GM23338 (cell line): ENCODE data around the gene FOXF1. TPM values are rescaled to one million over a fixed set of nuclear protein-coding genes. Genes with fewer than 3 reads are reported as not detected.

Experiments
- ATAC-seq: fragments of 200-7000 bp; cut with Tn5 transposase; 3 replicates; pipeline ENCODE4 v1.9.1; 2020
- DNase-seq: peaks from one replicate; pipeline ENCODE4 v3.0.0-alpha.2; 2015; ENCODE audit warnings: low spot score
- H2AFZ ChIP-seq: fragments of 200-600 bp; sonication (generic); 2 replicates; pipeline ENCODE4 v1.8.0; 2016; ENCODE audit warnings: antibody characterized with exemption, mild to moderate bottlenecking, moderate library complexity
- H3F3A ChIP-seq: fragments of 200-600 bp; sonication (generic); replicated peaks from 2 replicates; pipeline ENCODE4 v1.8.0; 2017; ENCODE audit warnings: antibody characterized with exemption, mixed run types, low read depth
- H3K27ac ChIP-seq: fragments of 200-600 bp; sonication (generic); 2 replicates; pipeline ENCODE4 v1.6.1; 2016; ENCODE audit warnings: low read depth
- H3K27me3 ChIP-seq: fragments of 200-600 bp; sonication (generic); 2 replicates; pipeline ENCODE4 v1.8.0; 2016; ENCODE audit warnings: mild to moderate bottlenecking, mixed run types, moderate library complexity; ENCODE audit not compliant: insufficient read depth
- H3K36me3 ChIP-seq: fragments of 200-600 bp; sonication (generic); 2 replicates; pipeline ENCODE4 v1.8.0; 2016; ENCODE audit warnings: mild to moderate bottlenecking; ENCODE audit not compliant: insufficient read depth
- H3K4me1 ChIP-seq: fragments of 200-600 bp; sonication (generic); 2 replicates; pipeline ENCODE4 v1.8.0; 2016; ENCODE audit warnings: mild to moderate bottlenecking, moderate library complexity; ENCODE audit not compliant: insufficient read depth
- H3K4me2 ChIP-seq: fragments of 200-600 bp; sonication (generic); 2 replicates; pipeline ENCODE4 v1.7.1; 2017; ENCODE audit warnings: mixed run types
- H3K4me3 ChIP-seq: fragments of 200-600 bp; sonication (generic); 2 replicates; pipeline ENCODE4 v1.6.1; 2016; ENCODE audit warnings: mixed run types
- H3K79me2 ChIP-seq: fragments of 200-600 bp; sonication (generic); replicated peaks from 2 replicates; pipeline ENCODE4 v1.8.0; 2017; ENCODE audit warnings: mild to moderate bottlenecking; ENCODE audit not compliant: insufficient read depth
- H3K9me2 ChIP-seq: fragments of 200-600 bp; sonication (generic); 2 replicates; pipeline ENCODE4 v1.8.0; 2017; ENCODE audit not compliant: insufficient read depth
- H4K20me1 ChIP-seq: fragments of 200-600 bp; sonication (generic); replicated peaks from 2 replicates; pipeline ENCODE4 v1.8.0; 2017; ENCODE audit warnings: mild to moderate bottlenecking; ENCODE audit not compliant: insufficient read depth
- H3K27ac Mint-ChIP-seq: 2 replicates; pipeline ENCODE4 v1.8.0; 2020; ENCODE audit warnings: inconsistent platforms, mild to moderate bottlenecking, moderate library complexity, mixed read lengths
- H3K27me3 Mint-ChIP-seq: 3 replicates; pipeline ENCODE4 v1.8.0; 2022; ENCODE audit warnings: low read depth, mild to moderate bottlenecking, moderate library complexity, mixed read lengths, inconsistent platforms; ENCODE audit not compliant: insufficient read depth, poor library complexity
- H3K36me3 Mint-ChIP-seq: 3 replicates; pipeline ENCODE4 v1.8.0; 2021; ENCODE audit warnings: low read depth, mild to moderate bottlenecking, inconsistent platforms, moderate library complexity, mixed read lengths
- H3K4me1 Mint-ChIP-seq: 3 replicates; pipeline ENCODE4 v1.8.0; 2020; ENCODE audit warnings: mild to moderate bottlenecking, inconsistent platforms, mixed read lengths
- H3K4me3 Mint-ChIP-seq: 3 replicates; pipeline ENCODE4 v1.8.0; 2021; ENCODE audit warnings: moderate library complexity, mild to moderate bottlenecking, inconsistent platforms, mixed read lengths
- H3K9me3 Mint-ChIP-seq: 3 replicates; pipeline ENCODE4 v1.8.0; 2020; ENCODE audit warnings: moderate library complexity, mild to moderate bottlenecking, inconsistent platforms, mixed read lengths
- CREB1 ChIP-seq: fragments of 250-450 bp; sonication (Bioruptor Pico); IDR thresholded peaks from 2 replicates; pipeline ENCODE4 v1.5.0; 2020; ENCODE audit warnings: low read depth, mild to moderate bottlenecking, moderate library complexity
- ETS1 ChIP-seq: IDR thresholded peaks from 2 replicates; pipeline ENCODE4 v1.6.1; 2016; ENCODE audit warnings: antibody characterized with exemption
- EZH2 ChIP-seq: fragments of 200-600 bp; sonication (generic); IDR thresholded peaks from one replicate; pipeline ENCODE4 v1.8.0; 2017; ENCODE audit warnings: antibody characterized with exemption, mild to moderate bottlenecking, low read depth; ENCODE audit not compliant: unreplicated experiment
- EZH2phosphoT487 ChIP-seq: fragments of 200-600 bp; sonication (generic); IDR thresholded peaks from one replicate; pipeline ENCODE4 v1.8.1; 2018; ENCODE audit warnings: antibody characterized with exemption; ENCODE audit not compliant: unreplicated experiment
- JUNB ChIP-seq: IDR thresholded peaks from one replicate; pipeline ENCODE4 v1.6.1; 2016; ENCODE audit warnings: antibody characterized with exemption; ENCODE audit not compliant: unreplicated experiment
- NANOG ChIP-seq: IDR thresholded peaks from 2 replicates; pipeline ENCODE4 v1.6.1; 2016; ENCODE audit warnings: antibody characterized with exemption, borderline replicate concordance
- POLR2AphosphoS5 ChIP-seq: IDR thresholded peaks from 2 replicates; pipeline ENCODE4 v1.6.1; 2016; ENCODE audit warnings: antibody characterized with exemption, low read depth
- REST ChIP-seq: IDR thresholded peaks from one replicate; pipeline ENCODE4 v1.6.1; 2018; ENCODE audit warnings: antibody characterized with exemption; ENCODE audit not compliant: unreplicated experiment
- STAT1 ChIP-seq: IDR thresholded peaks from one replicate; pipeline ENCODE4 v1.6.1; 2016; ENCODE audit warnings: antibody characterized with exemption; ENCODE audit not compliant: unreplicated experiment
- ZNF114 ChIP-seq: fragments of 250-450 bp; sonication (Bioruptor Pico); IDR thresholded peaks from 2 replicates; pipeline ENCODE4 v1.5.0; 2020; ENCODE audit warnings: mild to moderate bottlenecking, moderate library complexity
- polyA plus RNA-seq: library from polyadenylated mRNA; unstranded; fragments of >200 nt; fragmentation: Nextera tagmentation; extraction: Ambion mirVana; gene quantifications from 2 replicates; pipeline ENCODE4 v1.2.1, GENCODE V29; 2016
- total RNA-seq: library from RNA; depleted of rRNA; stranded (reverse); fragments of >200 nt; shearing (Covaris generic); gene quantifications from 2 replicates; pipeline ENCODE4 v1.2.3, GENCODE V29; 2014

FOXF1 gene
- total and polyA plus RNA-seq, 2 experiments from 2014 or later, result 0.10 to 0.15 TPM

DNA sequence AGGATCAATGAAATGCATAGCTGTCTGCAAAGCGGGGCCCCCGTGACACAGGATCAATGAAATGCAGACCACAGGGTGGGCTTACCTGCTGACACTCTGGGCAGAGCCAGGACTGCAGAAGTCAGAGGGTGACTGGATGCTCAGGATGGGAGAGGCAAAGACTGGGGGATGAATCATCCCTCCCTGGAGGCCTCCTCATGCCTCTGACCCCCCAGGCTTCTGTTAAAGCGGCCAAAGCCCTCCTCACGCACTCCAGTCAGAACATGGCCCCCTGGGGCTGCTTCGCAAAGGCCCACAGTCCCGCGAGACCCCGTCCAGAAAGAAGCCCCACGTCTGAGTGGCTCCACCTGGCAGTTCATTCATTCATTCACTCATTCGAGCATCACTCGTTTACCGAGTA, 38.4 kb upstream of the FOXF1 start:
- Mint-ChIP-seq H3K4me3 (no peak overlapping the region), H3K27ac (no peak overlapping the region), H3K27me3 (peaks cover 9% of the 10 kb centered on the region), H3K4me1 (peaks cover 3% of the 10 kb centered on the region; the same call in 2 of the 3 replicates), H3K36me3 (no peaks in the 10 kb centered on the region), H3K9me3 (peaks cover 7% of the 10 kb centered on the region)
- ATAC-seq (no peak), DNase-seq (no peak)
- Histone ChIP-seq H3K4me3 (no peak overlapping the region), H3K27me3 (no peaks in the 10 kb centered on the region), H3F3A (no peaks in the 10 kb centered on the region), H3K27ac (no peak overlapping the region), H3K9me2 (no peaks in the 10 kb centered on the region), H3K79me2 (no peaks in the 10 kb centered on the region), H3K4me2 (no peak overlapping the region), H2AFZ (no peak overlapping the region), H3K36me3 (no peaks in the 10 kb centered on the region), H4K20me1 (no peaks in the 10 kb centered on the region), H3K4me1 (no peaks in the 10 kb centered on the region)
- TF ChIP-seq ETS1, result no peak
- TF ChIP-seq EZH2, result no peak
- TF ChIP-seq ZNF114 (CRISPR knock-in tag), result no peak
- TF ChIP-seq EZH2phosphoT487, result no peak
- TF ChIP-seq REST, result no peak
- TF ChIP-seq POLR2AphosphoS5, result no peak
- TF ChIP-seq CREB1 (CRISPR knock-in tag), result no peak

- H3K79me2 ChIP-seq, result no peaks in the 10 kb centered on the region
- Mint-ChIP-seq H3K27me3 (peaks cover 9% of the 10 kb centered on the region), H3K4me1 (peaks cover 7% of the 10 kb centered on the region; the same call in 2 of the 3 replicates), H3K4me3 (no peak overlapping the region), H3K36me3 (no peaks in the 10 kb centered on the region), H3K9me3 (peaks cover 7% of the 10 kb centered on the region), H3K27ac (no peak overlapping the region)
- no peaks in the 10 kb centered on the region for H3F3A ChIP-seq
- TF ChIP-seq STAT1, result no peak
- TF ChIP-seq ZNF114 (CRISPR knock-in tag), result no peak
- no peak for TF ChIP-seq JUNB
- no peak for TF ChIP-seq NANOG
- H3K9me2 ChIP-seq, result no peaks in the 10 kb centered on the region
- DNase-seq (no peak), ATAC-seq (no peak)
- no peaks in the 10 kb centered on the region for H4K20me1 ChIP-seq
- H3K4me2 ChIP-seq, result no peak overlapping the region
- H3K4me1 ChIP-seq, result no peaks in the 10 kb centered on the region
- H3K36me3 ChIP-seq, result no peaks in the 10 kb centered on the region
- H2AFZ ChIP-seq, result no peak overlapping the region
- H3K27me3 ChIP-seq, result no peaks in the 10 kb centered on the region
- no peak overlapping the region for H3K27ac ChIP-seq
- H3K4me3 ChIP-seq, result no peak overlapping the region
Observed at GRCh38 chr16:86472366-86472765, 38.0 kb upstream of the FOXF1 start.
